ENCODE measurements around the gene CA6. TPM values are rescaled to one million over a fixed set of nuclear protein-coding genes. Genes with fewer than 3 reads are reported as not detected.

Gene CA6
- total RNA-seq, 4 donors from 2014 or later = not detected

DNA sequence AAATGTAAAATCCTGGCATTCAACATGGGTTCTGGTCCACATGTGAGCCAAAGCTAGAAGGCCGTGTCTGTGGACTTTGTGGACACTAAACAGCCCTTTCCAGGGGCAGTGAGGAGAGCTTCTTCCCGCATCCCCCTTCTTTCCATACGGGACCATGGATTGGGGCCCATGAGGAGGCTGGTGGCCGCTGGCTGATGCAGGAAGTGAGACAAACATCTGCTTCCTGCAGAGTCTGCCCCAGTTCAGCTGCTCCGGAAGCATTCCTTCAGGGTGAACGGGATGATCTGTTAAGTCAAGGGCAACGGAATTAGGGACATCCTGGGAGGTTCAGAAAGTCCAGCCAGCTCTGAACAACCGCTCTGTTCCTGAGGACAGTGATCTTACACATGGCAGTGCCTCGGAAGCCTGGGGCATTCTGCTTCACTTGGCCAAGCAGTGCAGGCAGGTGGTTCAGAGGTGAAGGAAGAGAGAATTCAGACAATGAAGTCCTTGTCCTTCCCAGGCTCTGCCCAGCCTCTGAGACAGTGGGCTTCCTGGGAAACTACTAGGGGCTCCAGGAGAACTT, 1.5 kb downstream of the CA6 start:
- TF ChIP-seq, protein P1, sequence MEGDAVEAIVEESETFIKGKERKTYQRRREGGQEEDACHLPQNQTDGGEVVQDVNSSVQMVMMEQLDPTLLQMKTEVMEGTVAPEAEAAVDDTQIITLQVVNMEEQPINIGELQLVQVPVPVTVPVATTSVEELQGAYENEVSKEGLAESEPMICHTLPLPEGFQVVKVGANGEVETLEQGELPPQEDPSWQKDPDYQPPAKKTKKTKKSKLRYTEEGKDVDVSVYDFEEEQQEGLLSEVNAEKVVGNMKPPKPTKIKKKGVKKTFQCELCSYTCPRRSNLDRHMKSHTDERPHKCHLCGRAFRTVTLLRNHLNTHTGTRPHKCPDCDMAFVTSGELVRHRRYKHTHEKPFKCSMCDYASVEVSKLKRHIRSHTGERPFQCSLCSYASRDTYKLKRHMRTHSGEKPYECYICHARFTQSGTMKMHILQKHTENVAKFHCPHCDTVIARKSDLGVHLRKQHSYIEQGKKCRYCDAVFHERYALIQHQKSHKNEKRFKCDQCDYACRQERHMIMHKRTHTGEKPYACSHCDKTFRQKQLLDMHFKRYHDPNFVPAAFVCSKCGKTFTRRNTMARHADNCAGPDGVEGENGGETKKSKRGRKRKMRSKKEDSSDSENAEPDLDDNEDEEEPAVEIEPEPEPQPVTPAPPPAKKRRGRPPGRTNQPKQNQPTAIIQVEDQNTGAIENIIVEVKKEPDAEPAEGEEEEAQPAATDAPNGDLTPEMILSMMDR (IDR thresholded peaks at IDR 0.05) = no peak
- TF ChIP-seq POLR2A (IDR thresholded peaks at IDR 0.05; ENCODE audit: low read depth) (no peak), EP300 (IDR thresholded peaks at IDR 0.05) (no peak), POLR2AphosphoS5 (IDR thresholded peaks at IDR 0.05) (no peak)
- no peak overlapping the region for H3K4me3 ChIP-seq
- H3K36me3 ChIP-seq = no peaks in the 10 kb centered on the region
- H3K9me3 ChIP-seq = no peaks in the 10 kb centered on the region
- H3K4me1 ChIP-seq = no peaks in the 10 kb centered on the region
- intact Hi-C loops (cut with DNase I) = no loop called here
- 81% methylated on average over 7 of the region's 9 CpGs for WGBS
- H3K27ac ChIP-seq (replicated peaks in 1 of 4) = no peak overlapping the region
- no peaks in the 10 kb centered on the region for H3K27me3 ChIP-seq
- no peak for DNase-seq (ENCODE audit: extremely low spot score)

DNA sequence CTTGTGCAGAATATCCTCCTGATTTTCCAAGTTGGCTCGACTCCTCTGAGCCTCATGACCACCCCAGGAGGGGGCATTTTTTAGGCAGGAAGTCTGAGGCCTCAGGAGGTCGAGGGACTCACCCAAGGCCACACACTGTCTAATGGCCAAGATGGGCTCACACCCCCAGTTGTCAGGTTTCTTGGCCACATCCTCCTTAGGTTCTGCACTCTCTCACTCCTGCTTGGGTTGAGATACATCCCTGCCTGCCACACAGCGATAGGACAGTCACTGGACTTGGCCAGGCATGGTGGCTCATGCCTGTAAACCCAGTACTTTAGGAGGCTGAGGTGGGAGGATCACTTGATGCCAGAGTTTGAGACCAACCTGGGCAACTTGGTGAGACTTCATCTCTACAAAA, 4.6 kb downstream of the CA6 start:
- TF ChIP-seq, protein P1 (IDR thresholded peaks at IDR 0.05) = no peak
- no peak for TF ChIP-seq EP300 (IDR thresholded peaks at IDR 0.05)
- TF ChIP-seq POLR2A (IDR thresholded peaks at IDR 0.05; ENCODE audit: low read depth) = no peak
- TF ChIP-seq POLR2AphosphoS5 (IDR thresholded peaks at IDR 0.05) = no peak
- WGBS = 84% methylated on average over 3 of the region's 3 CpGs
- no peak overlapping the region for H3K4me3 ChIP-seq
- H3K4me1 ChIP-seq = peaks cover 0 to 3% (median 1%) of the 10 kb centered on the region in 4 donors
- intact Hi-C loops (cut with DNase I) = no loop called here
- no peaks in the 10 kb centered on the region for H3K27me3 ChIP-seq
- H3K27ac ChIP-seq (replicated peaks in 1 of 4) = no peak overlapping the region
- no peaks in the 10 kb centered on the region for H3K9me3 ChIP-seq
- H3K36me3 ChIP-seq = no peaks in the 10 kb centered on the region
- no peak for DNase-seq (ENCODE audit: extremely low spot score)

DNA sequence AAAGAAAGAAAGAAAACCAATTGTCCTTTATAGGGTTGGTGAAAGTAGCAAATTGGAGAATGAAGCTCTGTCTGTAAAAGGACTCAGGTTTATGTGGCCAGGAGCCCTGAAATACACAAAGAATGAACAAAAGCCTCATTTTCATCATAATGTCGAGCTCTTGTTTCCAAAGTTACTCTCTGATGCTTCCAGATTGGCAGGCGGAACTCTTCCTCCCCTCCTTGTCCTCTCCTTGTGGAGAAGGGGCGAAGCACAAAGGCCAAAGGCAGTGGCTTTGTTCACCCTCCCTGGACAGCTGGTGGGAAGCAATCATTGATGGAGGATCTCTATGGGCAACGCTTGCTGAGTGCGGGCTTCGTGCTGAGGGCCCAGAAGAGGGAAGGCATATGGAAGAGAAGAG, 5.6 kb downstream of the CA6 start:
- H3K27ac ChIP-seq (replicated peaks in 1 of 4) = no peak overlapping the region
- H3K36me3 ChIP-seq = no peaks in the 10 kb centered on the region
- no peak overlapping the region for H3K4me3 ChIP-seq
- TF ChIP-seq EP300 (IDR thresholded peaks at IDR 0.05) (no peak), POLR2AphosphoS5 (IDR thresholded peaks at IDR 0.05) (no peak), POLR2A (IDR thresholded peaks at IDR 0.05; ENCODE audit: low read depth) (no peak)
- TF ChIP-seq, protein P1 (IDR thresholded peaks at IDR 0.05) = no peak
- 66% methylated on average over 6 of the region's 6 CpGs for WGBS
- no peak for DNase-seq (ENCODE audit: extremely low spot score)
- H3K9me3 ChIP-seq = no peaks in the 10 kb centered on the region
- intact Hi-C loops (cut with DNase I) = no loop called here
- H3K4me1 ChIP-seq = peaks cover 0 to 10% (median 3%) of the 10 kb centered on the region in 4 donors
- no peaks in the 10 kb centered on the region for H3K27me3 ChIP-seq

DNA sequence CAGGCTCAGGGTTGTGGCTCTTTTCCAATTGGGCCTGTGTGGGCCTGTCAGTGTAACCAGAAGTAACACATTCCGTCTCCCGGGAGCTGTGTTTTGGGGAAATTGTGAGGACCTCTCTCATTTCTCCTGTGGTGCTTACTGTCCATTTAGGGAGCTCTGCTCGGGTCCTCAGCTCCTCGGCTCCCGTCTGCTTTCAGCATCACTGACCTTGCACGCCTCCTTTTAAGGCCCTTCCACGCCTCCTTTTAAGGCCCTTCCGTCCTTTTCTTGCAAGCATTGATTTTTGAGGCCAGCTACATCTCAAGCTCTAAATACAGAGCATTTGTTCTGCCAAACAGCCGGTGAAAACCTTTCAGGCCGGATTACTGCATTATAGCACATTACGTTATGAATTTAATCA, 9.7 kb downstream of the CA6 start:
- intact Hi-C loops (cut with DNase I) = no loop called here
- no peak overlapping the region for H3K4me3 ChIP-seq
- no peaks in the 10 kb centered on the region for H3K36me3 ChIP-seq
- DNase-seq (ENCODE audit: extremely low spot score) = no peak
- H3K9me3 ChIP-seq = no peaks in the 10 kb centered on the region
- peaks cover 0 to 10% (median 3%) of the 10 kb centered on the region in 4 donors for H3K4me1 ChIP-seq
- no peaks in the 10 kb centered on the region for H3K27me3 ChIP-seq
- 67% methylated on average over 11 of the region's 11 CpGs for WGBS
- H3K27ac ChIP-seq (replicated peaks in 1 of 4) = peak overlapping the region; percentile 52 to 75 (median 64)
- TF ChIP-seq EP300 (IDR thresholded peaks at IDR 0.05) = no peak
- TF ChIP-seq, protein P1 (IDR thresholded peaks at IDR 0.05) = no peak
- TF ChIP-seq POLR2AphosphoS5 (IDR thresholded peaks at IDR 0.05) = peak in 1 of 2 donors; percentile 26
- TF ChIP-seq POLR2A (IDR thresholded peaks at IDR 0.05; ENCODE audit: low read depth) = no peak
